Prostate gland (tissue), 2 donors: Measurements from ENCODE around the gene ZNF827. TPM values are rescaled to one million over a fixed set of nuclear protein-coding genes. Genes with fewer than 3 reads are reported as not detected.

ENCODE experiments used
- DNase-seq: peaks from one replicate; pipeline ENCODE4 v3.0.0-alpha.2; 2019; ENCODE audit warnings: low spot score
- H3K27ac ChIP-seq, 2 donors: fragments of 200-600 bp; sonication (generic); 2 replicates each; pipeline ENCODE4 v1.5.1; 2017 to 2019
- H3K27me3 ChIP-seq: fragments of 200-600 bp; sonication (generic); replicated peaks from 2 replicates; pipeline ENCODE4 v1.5.1; 2019; ENCODE audit not compliant: insufficient read depth
- H3K36me3 ChIP-seq, 2 donors: fragments of 200-600 bp; sonication (generic); 1 replicate in 1 of 2; 2 replicates in 1 of 2; pipeline versions ENCODE4 v1.5.1 to v1.8.1; 2017 to 2019
- H3K4me1 ChIP-seq: fragments of 200-600 bp; sonication (generic); replicated peaks from 2 replicates; pipeline ENCODE4 v1.5.1; 2019
- H3K4me3 ChIP-seq, 2 donors: fragments of 200-600 bp; sonication (generic); 2 replicates each; pipeline ENCODE4 v1.5.1; 2017 to 2019
- H3K9me3 ChIP-seq: fragments of 200-600 bp; sonication (generic); 2 replicates; pipeline ENCODE4 v1.5.1; 2017
- POLR2A ChIP-seq: fragments of 450-650 bp; IDR thresholded peaks from one replicate; pipeline ENCODE4 v1.6.1; 2016; ENCODE audit warnings: antibody characterized with exemption, mild to moderate bottlenecking
- POLR2AphosphoS5 ChIP-seq: sonication (generic); formaldehyde crosslinking; IDR thresholded peaks from one replicate; pipeline ENCODE4 v1.6.1; 2017; ENCODE audit warnings: antibody characterized with exemption
- WGBS: methylation state at CpG from one replicate; pipeline ENCODE4 v1.1.5; 2018; 5-methylcytosine and 5-hydroxymethylcytosine counted together
- intact Hi-C: fragments of 100-400 bp; cut with DNase I; formaldehyde crosslinking; loops from one replicate; pipeline ENCODE4 v1.14.2; 2022
- total RNA-seq, 2 donors: library from RNA; depleted of rRNA; stranded (reverse); fragments of >200 nt; gene quantifications; one replicate each; pipeline ENCODE4 v1.1.0, GENCODE V29; 2016
- TF ChIP-seq, protein P1 (sequence below), 4 experiments: fragments of 200-600 bp in 2 of 4; fragments of 450-650 bp in 2 of 4; sonication (generic) in 2 of 4; IDR thresholded peaks; 1 replicate in 3 of 4; 2 replicates in 1 of 4; pipeline ENCODE4 v1.5.1; 2016 to 2019; ENCODE audit warnings: antibody characterized with exemption in 4 of 4, mild to moderate bottlenecking in 2 of 4, moderate library complexity in 2 of 4

Gene ZNF827
- total RNA-seq, 2 donors from 2014 or later: 221 to 286 TPM

DNA sequence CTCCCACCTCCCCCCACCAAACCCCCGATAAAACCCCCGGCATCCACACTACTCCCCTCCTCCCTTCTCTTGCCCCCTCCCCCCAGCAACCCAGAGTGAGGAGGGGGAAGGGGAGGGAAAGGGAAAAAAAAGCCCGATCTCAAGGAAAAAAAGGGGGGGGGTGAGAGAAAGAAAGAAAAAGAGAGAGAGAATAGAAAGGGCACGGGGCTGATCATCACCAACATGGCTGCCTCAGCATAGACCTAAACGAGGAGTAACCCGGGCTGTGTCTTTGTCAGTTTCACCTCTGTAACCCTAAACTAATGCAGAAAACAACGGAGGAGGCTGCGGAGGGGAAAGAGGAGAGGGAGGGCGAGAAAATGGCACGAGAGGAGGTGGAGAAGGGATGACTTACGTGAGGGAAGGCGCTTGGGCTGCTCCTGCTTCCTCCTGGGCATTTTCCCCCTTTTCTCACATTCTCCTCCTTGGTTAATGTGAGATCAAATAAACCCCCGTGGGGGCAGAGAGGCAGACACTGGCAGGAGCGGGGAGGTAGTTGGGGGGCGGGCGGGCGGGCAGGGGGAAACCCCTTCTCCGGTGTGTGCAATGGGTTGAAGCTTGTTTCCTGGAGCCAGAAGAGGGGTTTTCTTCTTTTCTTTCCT, 532 bp downstream of the ZNF827 start:
- H3K4me1 ChIP-seq: peaks cover 6% of the 10 kb centered on the region
- under 1% methylated on average over 18 of the region's 18 CpGs for WGBS
- H3K27me3 ChIP-seq: no peaks in the 10 kb centered on the region
- H3K36me3 ChIP-seq: no peaks in the 10 kb centered on the region
- peak overlapping the region; percentile 72 to 79 for H3K4me3 ChIP-seq
- H3K27ac ChIP-seq: peak overlapping the region; percentile 96 to 97
- peak; percentile 10 for DNase-seq
- intact Hi-C loops: loop anchor here (2.0 to 10.0 kb wide), 4 partner anchors 51 to 763 kb away; partner anchors contain the start of gene MMAA
- TF ChIP-seq, protein P1, sequence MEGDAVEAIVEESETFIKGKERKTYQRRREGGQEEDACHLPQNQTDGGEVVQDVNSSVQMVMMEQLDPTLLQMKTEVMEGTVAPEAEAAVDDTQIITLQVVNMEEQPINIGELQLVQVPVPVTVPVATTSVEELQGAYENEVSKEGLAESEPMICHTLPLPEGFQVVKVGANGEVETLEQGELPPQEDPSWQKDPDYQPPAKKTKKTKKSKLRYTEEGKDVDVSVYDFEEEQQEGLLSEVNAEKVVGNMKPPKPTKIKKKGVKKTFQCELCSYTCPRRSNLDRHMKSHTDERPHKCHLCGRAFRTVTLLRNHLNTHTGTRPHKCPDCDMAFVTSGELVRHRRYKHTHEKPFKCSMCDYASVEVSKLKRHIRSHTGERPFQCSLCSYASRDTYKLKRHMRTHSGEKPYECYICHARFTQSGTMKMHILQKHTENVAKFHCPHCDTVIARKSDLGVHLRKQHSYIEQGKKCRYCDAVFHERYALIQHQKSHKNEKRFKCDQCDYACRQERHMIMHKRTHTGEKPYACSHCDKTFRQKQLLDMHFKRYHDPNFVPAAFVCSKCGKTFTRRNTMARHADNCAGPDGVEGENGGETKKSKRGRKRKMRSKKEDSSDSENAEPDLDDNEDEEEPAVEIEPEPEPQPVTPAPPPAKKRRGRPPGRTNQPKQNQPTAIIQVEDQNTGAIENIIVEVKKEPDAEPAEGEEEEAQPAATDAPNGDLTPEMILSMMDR (IDR thresholded peaks at IDR 0.05): no peak
- TF ChIP-seq POLR2A: no peak
- TF ChIP-seq POLR2AphosphoS5: no peak
- H3K9me3 ChIP-seq: no peaks in the 10 kb centered on the region

DNA sequence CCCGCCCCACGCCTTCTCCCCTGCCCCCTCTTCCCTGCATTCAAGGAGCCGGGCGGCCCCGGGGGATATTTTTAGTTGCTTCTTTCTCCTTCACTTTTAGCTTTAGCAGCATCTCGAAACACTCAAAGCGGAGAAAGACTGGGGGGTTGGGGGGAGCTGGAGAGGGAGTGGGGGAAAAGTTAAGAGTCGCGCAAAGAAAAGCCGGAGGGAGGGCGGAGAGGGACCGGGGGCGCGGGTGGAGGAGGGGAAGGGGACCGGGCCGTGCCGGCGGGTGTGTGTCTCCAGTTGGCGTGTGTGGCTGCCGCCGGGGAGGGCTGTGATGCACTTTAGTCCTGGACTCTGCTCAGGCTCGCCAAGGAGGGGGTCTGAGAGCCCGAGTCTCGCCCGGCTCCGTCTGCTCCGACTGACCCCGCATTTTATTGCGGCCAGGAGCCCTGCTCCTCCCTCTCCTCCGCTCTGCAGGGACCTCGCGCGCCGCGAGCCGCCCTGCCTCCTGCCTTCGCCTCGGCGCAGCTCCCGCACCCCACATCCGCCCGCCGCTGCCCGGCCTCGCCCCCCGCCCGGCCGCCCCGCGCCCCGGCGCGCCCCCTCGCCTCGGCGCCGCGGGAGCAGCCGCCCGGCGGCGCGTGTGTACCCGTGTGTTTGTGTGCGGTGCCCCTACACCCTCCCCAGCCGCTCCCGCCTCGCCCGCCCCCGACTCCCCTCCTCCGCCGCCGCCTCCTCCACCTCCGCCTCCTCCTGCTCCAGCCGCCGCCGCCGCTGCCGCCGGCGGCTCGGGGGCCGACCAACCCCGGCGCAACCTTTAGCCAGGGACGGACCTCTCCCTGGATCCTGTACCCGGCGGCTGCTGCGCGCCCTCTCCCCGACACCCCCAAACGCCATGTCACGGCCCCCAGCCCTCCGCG, 1.4 kb downstream of the ZNF827 start:
- intact Hi-C loops: loop anchor here (1.0 to 10.0 kb wide), 5 partner anchors 28 to 762 kb away; partner anchors contain the start of gene MMAA
- Histone ChIP-seq H3K36me3 (no peaks in the 10 kb centered on the region), H3K9me3 (no peaks in the 10 kb centered on the region), H3K27ac (peak overlapping the region; percentile 96 to 97), H3K4me1 (peaks cover 6% of the 10 kb centered on the region), H3K4me3 (peak overlapping the region; percentile 72 to 79), H3K27me3 (no peaks in the 10 kb centered on the region)
- TF ChIP-seq, protein P1 (IDR thresholded peaks at IDR 0.05): no peak
- TF ChIP-seq POLR2A (peak; percentile 54), POLR2AphosphoS5 (no peak)
- WGBS: 1% methylated on average over 48 of the region's 95 CpGs
- peak; percentile 58 for DNase-seq

DNA sequence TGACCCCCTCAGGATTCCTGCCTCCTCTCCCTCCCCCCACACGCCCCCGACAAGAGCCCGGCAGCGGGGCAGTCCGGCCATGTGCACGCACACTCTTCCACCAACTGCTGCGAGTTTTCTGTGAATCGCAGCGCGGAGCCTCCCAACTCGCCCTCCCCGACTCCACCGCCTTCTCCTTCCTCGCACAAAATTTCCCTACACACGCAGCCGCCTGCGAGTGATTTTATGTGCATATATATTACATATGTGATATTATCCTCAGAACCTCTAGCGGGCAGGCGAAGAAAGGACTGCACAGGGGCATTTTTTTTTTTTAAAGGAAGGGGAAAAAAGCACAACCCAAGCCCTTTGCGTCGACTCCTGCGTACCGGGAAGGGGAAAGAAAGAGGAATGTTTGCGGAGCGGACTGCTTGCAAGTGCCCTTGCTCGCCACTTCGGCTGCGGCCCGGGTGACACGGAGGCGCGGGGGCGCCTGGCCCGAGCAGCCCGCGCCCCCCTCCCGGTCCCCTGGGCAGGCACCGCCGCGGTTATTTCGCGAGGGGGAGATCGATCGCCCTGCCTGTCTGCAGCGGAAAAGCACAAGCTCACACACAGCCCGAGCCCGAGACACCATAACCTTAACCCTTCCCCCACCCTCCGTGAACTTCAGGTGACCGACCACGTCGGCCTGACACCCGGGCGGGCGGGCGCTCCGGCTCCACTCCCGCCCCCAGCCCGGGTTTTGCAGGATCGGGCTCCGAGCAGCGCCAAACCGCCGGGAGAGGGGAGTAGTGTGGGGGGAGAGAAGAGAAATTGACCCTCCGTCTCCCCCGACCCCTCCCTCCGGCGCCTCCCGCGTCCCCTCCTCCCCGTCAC, 2.3 kb downstream of the ZNF827 start:
- H3K27me3 ChIP-seq: no peaks in the 10 kb centered on the region
- TF ChIP-seq POLR2AphosphoS5: no peak
- peak; percentile 25 for TF ChIP-seq POLR2A
- TF ChIP-seq, protein P1 (IDR thresholded peaks at IDR 0.05): peak in 1 of 4 experiments; percentile 16
- no peaks in the 10 kb centered on the region for H3K9me3 ChIP-seq
- H3K27ac ChIP-seq: peak overlapping the region; percentile 96 to 97
- WGBS: under 1% methylated on average over 56 of the region's 70 CpGs
- no peaks in the 10 kb centered on the region for H3K36me3 ChIP-seq
- peak overlapping the region; percentile 72 to 79 for H3K4me3 ChIP-seq
- DNase-seq: peak; percentile 58
- intact Hi-C loops: loop anchor here (1.0 to 10.0 kb wide), 5 partner anchors 27 to 762 kb away; partner anchors contain the start of gene MMAA
- H3K4me1 ChIP-seq: peaks cover 6% of the 10 kb centered on the region

DNA sequence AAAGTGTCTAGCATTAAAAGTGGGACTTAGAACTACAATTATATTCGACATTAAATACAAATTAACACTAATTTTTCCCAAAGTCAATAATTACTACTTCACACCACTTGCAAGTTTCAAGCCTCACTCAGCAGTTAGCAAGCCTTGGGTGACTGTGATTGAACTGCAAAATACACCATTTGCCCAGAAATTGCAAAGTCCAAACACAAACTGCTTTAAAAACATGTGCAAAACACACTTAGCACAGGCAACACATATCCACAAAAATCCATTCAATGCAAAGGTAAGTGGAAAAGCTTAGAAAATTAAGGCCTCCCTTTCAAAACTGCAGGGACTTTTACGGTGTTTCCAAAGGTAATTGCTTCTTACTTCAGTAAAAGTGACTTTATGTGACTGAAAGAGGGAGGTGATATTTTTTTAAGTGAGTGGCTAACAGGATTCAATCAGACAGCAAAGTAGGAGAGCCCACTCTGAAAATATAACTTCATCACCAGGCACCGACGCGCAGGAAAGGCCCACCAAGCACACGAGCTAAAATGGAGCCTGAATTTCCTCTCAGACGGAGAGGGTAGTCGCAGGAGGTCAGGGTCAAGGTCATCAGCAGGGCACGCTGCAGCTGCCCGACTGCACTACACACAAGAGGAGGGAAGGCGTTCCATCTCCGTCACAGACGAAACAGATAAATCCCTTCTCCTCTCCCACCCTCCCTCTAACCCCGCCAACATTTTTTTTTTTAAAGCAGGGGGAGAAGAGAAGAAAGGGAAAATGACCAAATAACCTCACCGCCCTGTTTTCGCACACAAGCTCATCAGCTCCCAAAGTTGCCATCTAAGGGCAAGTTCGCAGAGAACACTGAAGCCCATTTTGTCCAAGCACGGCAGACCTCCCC, 3.1 kb downstream of the ZNF827 start:
- TF ChIP-seq POLR2A: no peak
- TF ChIP-seq POLR2AphosphoS5: no peak
- TF ChIP-seq, protein P1 (IDR thresholded peaks at IDR 0.05): no peak
- peak overlapping the region; percentile 72 to 79 for H3K4me3 ChIP-seq
- peaks cover 6% of the 10 kb centered on the region for H3K4me1 ChIP-seq
- no peaks in the 10 kb centered on the region for H3K9me3 ChIP-seq
- H3K27ac ChIP-seq: peak overlapping the region; percentile 96 to 97
- intact Hi-C loops: loop anchor here (1.0 to 10.0 kb wide), 5 partner anchors 26 to 761 kb away; partner anchors contain the start of gene MMAA
- no peaks in the 10 kb centered on the region for H3K36me3 ChIP-seq
- no peaks in the 10 kb centered on the region for H3K27me3 ChIP-seq
- WGBS: 5% methylated on average over 18 of the region's 18 CpGs
- DNase-seq: no peak
